ENCODE data around the gene HSPA1L. TPM values are rescaled to one million over a fixed set of nuclear protein-coding genes. Genes with fewer than 3 reads are reported as not detected.

Gene HSPA1L
- polyA plus RNA-seq, 1 donor from 2014 or later, result 2.6 TPM

DNA sequence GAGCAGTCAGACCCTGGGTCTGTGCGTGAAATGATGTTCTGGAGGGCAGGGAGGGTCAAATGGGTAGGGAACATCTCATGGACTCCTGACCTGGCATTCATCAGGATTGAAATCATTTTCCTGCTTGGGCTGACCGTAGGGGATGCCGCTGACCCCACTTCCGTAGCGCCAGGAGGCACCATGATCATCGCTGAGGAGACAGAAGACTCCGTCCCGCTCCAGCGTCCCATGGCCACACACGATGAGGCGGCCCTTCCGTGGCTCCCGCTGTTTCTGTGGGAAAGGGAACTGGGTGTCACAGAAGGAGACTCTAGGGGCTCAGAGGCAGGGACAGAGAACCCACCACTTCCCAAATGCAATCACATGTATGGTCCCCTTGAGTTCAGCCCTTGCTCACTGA is 45.3 kb upstream of the HSPA1L start:
- no peak overlapping the region for H2AFZ ChIP-seq (ENCODE audit: low read depth, low read length)
- H3K9me2 ChIP-seq (ENCODE audit: insufficient read depth, low read length), result no peaks in the 10 kb centered on the region
- no peak overlapping the region for H3K9ac ChIP-seq (ENCODE audit: low read length)
- H3K27ac ChIP-seq (ENCODE audit: low read length), result no peak overlapping the region
- no peak overlapping the region for H3K4me2 ChIP-seq (ENCODE audit: low read length)
- TF ChIP-seq REST (IDR thresholded peaks at IDR 0.05; ENCODE audit: borderline replicate concordance) (no peak), RAD21 (conservative IDR thresholded peaks at IDR 0.05) (no peak), SMC3 (conservative IDR thresholded peaks at IDR 0.05; ENCODE audit: poor library complexity) (no peak), POLR2AphosphoS5 (IDR thresholded peaks at IDR 0.05) (no peak), CTCF (IDR thresholded peaks at IDR 0.05; ENCODE audit: poor library complexity, severe bottlenecking) (no peak), EP300 (conservative IDR thresholded peaks at IDR 0.05; ENCODE audit: poor library complexity, severe bottlenecking) (no peak), TAF1 (IDR thresholded peaks at IDR 0.05; ENCODE audit: low read depth) (no peak), EZH2 (IDR thresholded peaks at IDR 0.05; ENCODE audit: borderline replicate concordance, insufficient read depth, low read length, poor library complexity, severe bottlenecking) (no peak), MXI1 (conservative IDR thresholded peaks at IDR 0.05; ENCODE audit: poor library complexity, severe bottlenecking) (no peak)
- no peaks in the 10 kb centered on the region for H3F3A ChIP-seq (ENCODE audit: insufficient read depth, low read length, poor library complexity, severe bottlenecking)
- no peaks in the 10 kb centered on the region for H4K20me1 ChIP-seq (ENCODE audit: insufficient read depth)
- no peaks in the 10 kb centered on the region for H3K27me3 ChIP-seq (ENCODE audit: insufficient read depth, low read depth, low read length)
- H3K9me3 ChIP-seq (ENCODE audit: low read length), result no peaks in the 10 kb centered on the region
- no peaks in the 10 kb centered on the region for H3K36me3 ChIP-seq (ENCODE audit: insufficient read depth, low read length)
- no peak overlapping the region for H3K4me3 ChIP-seq (ENCODE audit: low read length)
- H3K79me2 ChIP-seq (replicated peaks; ENCODE audit: insufficient read depth, low read length), result peaks cover 8% of the 10 kb centered on the region

DNA sequence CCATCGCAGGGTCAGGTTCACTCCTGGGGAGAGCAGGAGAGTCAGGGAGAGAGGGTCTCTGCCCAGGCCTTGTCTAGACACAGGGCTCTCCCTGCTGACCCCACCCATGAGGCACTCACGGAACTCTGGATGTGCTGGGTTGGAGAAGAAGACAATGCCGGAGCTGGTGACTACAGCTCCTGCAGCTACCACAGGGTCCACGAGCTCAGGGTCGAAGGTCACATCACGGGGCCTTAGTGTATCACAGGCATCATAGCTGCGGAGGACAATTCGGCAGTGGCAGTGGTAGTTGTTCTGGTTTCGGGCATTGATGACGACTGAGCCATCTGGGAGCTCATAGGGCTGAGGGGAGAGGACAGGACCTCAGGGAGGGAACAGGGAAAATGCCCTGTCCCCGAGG is 44.8 kb upstream of the HSPA1L start:
- Histone ChIP-seq H3F3A (ENCODE audit: insufficient read depth, low read length, poor library complexity, severe bottlenecking) (no peaks in the 10 kb centered on the region), H2AFZ (ENCODE audit: low read depth, low read length) (no peak overlapping the region), H3K9ac (ENCODE audit: low read length) (no peak overlapping the region), H3K9me2 (ENCODE audit: insufficient read depth, low read length) (no peaks in the 10 kb centered on the region), H3K9me3 (ENCODE audit: low read length) (no peaks in the 10 kb centered on the region), H3K27me3 (ENCODE audit: insufficient read depth, low read depth, low read length) (no peaks in the 10 kb centered on the region), H3K79me2 (replicated peaks; ENCODE audit: insufficient read depth, low read length) (peaks cover 8% of the 10 kb centered on the region), H3K27ac (ENCODE audit: low read length) (no peak overlapping the region), H3K36me3 (ENCODE audit: insufficient read depth, low read length) (no peaks in the 10 kb centered on the region), H3K4me3 (ENCODE audit: low read length) (no peak overlapping the region), H3K4me2 (ENCODE audit: low read length) (no peak overlapping the region), H4K20me1 (ENCODE audit: insufficient read depth) (no peaks in the 10 kb centered on the region)
- TF ChIP-seq EZH2 (IDR thresholded peaks at IDR 0.05; ENCODE audit: borderline replicate concordance, insufficient read depth, low read length, poor library complexity, severe bottlenecking), result no peak
- TF ChIP-seq CTCF (IDR thresholded peaks at IDR 0.05; ENCODE audit: poor library complexity, severe bottlenecking), result no peak
- no peak for TF ChIP-seq TAF1 (IDR thresholded peaks at IDR 0.05; ENCODE audit: low read depth)
- TF ChIP-seq MXI1 (conservative IDR thresholded peaks at IDR 0.05; ENCODE audit: poor library complexity, severe bottlenecking), result no peak
- no peak for TF ChIP-seq REST (IDR thresholded peaks at IDR 0.05; ENCODE audit: borderline replicate concordance)
- no peak for TF ChIP-seq POLR2AphosphoS5 (IDR thresholded peaks at IDR 0.05)
